GM21786 (cell line): ENCODE data around the gene YDJC.
"Not testable (repeated sequence)": the region's sequence is repeated elsewhere in the genome, so short reads cannot be mapped to it uniquely, and the experiment has no call there.

ENCODE experiments used
- ATAC-seq: cut with Tn5 transposase; IDR thresholded peaks from one replicate; pipeline ENCODE4 v1.9.1; 2021; ENCODE audit not compliant: unreplicated experiment

Gene YDJC

DNA sequence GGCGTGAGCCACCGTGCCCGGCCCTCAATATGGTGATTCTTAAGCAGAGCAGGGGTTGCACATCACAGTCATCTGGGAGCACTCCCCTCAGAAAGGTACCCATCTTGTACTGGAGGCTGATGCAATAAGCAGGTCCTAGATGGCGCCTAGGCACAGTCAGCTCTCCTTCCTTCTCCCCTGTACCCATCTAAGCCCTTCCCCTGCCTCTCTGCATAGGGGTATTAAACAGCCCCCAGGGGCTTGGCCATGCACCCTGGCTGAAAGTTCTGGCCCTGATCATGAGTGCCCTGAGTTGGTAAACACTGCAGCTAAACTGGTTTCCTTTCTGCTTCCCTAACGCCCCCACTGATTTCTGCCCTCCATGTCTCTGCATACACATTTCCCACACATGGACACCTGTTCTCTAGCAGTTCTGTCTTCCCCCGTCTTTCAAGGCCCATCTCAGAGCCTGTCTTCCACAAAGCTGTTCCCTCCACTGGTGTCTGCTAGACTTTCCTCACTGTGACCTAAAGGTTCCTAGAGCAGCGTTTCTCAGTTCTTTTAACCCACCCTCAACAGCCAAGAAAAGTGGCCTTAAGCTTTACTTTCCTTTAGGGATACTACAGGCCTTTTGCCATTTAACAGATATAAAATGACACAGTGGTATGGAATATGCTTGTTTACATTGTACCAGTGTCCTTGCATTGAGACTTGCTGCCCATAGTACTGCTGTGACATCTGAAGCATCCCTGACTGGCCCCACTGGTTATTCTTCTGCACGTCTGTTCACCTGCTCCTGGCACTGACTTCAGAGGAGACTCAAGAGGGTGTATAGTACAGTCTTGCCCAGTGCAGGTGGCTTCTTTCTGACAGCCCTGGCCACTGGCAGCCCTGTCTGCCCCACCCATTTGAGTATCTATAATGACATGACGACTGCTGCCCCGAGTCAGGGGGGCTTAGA, 46.8 kb downstream of the YDJC start:
- no peak for ATAC-seq

DNA sequence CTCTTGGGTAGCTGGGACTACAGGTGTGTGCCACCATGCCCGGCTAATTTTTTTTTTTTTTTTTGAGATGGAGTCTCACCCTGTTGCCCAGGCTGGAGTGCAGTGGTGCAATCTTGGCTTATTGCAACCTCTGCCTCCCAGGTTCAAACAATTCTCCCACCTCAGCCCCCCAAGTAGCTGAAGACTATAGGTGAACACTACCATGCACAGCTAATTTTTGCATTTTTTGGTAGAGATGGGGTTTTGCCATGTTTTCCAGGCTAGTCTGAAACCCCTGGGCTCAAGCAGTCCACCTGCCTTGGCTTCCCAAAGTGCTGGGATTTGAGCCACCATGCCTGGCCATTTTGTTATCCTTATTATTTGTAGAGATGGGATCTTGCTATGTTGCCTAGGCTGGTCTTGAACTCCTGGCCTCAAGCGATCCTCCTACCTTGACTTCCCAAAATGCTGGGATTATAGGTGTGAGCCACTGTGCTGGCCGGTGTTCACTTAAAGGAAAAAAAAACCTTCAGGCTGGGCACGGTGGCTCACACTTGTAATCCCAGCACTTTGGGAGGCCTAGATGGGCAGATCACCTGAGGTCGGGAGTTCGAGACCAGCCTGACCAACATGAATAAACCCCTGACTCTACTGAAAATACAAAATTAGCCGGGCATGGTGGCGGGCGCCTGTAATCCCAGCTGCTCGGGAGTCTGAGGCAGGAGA, 48.7 kb downstream of the YDJC start:
- not testable (repeated sequence) for ATAC-seq

DNA sequence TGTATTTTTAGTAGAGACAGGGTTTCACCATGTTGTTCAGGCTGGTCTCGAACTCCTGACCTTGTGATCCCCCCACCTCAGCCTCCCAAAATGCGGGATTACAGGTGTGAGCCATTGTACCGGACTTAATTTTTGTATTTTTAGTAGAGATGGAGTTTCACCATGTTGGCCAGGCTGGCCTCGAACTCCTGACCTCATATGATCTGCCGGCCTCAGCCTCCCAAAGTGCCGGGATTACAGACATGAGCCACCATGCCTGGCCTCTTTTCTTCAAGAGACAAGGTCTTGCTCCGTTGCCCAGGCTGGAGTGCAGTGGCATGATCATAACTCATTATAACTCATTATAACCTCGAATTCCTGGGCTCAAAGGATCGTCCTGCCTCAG, 49.2 kb downstream of the YDJC start:
- ATAC-seq, result not testable (repeated sequence)

DNA sequence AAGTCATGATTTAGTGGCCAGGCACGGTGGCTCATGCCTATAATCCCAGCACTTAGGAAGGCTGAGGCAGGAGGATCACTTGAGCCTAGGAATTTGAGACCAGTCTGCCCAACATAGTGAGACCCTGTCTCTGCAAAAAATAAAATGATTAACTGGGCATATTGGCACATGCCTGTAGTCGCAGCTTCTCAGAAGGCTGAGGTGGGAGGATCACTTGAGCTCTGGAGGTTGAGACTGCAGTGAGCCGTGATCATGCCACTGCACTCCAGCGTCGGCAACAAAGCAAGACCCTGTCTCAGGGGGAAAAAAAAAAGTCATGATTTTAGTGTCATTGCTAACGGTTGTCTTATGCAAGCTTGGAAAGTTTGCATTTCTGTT, 50.4 kb downstream of the YDJC start:
- no peak for ATAC-seq
